ENCODE measurements around the gene KCNJ6.
A peak's percentile ranks its signal among the peaks of the same experiment; 100 is the strongest.
"Not testable (repeated sequence)": the region's sequence is repeated elsewhere in the genome, so short reads cannot be mapped to it uniquely, and the experiment has no call there.

Gene KCNJ6

DNA sequence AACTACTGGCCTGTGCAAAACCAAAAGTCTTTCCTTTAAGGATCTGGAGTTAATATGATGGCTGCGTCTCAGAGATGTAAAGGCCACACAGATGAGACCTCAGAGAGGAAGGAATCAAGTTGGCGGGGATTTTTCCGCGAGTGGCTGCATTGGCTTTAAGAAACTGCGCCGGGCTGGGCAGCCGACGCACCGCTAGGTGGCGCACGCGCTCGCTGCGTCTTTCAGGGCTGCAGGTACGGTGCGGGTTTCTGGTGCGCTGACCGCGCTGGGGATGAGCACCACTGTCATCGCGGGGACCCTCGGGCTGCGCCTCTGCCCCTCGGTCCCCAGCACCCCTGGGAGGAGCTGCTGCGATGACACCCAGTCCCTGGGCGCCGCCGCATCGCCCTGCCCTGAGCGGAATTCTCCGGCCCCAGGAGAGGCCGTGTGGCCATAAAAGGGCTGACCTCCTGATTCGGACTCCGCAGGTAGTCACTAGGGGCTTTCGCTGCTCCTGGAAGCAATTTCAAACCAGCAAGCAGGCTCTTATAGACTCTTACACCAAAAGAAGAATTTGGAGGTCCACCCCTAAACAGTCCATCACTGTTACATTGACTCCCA is 241.0 kb downstream of the KCNJ6 start:
- peak; percentile 40 to 53 for DNase-seq (ENCODE audit: low read depth in 2 of 2)

DNA sequence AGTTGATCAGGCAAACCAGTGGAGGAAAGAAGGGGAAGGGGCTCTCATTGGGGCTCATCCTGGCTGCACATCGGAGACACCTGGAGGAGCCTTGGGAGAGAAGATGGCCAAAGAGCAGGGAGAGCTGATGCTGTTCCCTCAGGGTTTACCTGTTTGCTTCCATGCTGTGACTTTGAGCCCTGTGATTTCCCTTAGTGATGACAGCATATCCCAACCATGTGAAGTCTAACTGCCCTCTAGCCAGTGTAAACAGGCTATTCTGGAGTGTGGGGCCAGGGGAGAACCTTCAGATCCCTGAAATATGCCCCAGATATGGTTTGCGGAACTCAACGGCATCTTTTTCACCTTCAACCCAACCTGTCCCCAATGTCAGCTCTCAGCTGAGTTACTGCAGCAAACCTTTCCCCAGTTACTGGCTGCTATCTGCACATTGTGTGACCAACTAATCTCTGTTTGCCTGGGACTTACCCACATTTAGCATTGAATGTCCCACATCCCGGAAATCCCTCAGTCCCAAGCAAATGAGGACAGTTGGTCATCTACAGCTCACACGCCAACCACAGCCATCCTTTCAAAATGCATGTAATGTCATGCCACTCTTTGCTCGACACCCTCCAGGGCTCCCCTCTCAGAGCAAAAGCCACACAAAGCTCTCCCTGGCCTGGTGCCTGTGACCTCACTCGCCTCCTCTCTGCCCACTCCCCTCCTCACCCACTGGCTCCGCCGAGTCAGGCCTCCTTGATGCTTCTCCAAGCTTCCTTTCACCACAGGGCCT is 242.3 kb downstream of the KCNJ6 start:
- DNase-seq (ENCODE audit: low read depth in 2 of 2), result no peak

DNA sequence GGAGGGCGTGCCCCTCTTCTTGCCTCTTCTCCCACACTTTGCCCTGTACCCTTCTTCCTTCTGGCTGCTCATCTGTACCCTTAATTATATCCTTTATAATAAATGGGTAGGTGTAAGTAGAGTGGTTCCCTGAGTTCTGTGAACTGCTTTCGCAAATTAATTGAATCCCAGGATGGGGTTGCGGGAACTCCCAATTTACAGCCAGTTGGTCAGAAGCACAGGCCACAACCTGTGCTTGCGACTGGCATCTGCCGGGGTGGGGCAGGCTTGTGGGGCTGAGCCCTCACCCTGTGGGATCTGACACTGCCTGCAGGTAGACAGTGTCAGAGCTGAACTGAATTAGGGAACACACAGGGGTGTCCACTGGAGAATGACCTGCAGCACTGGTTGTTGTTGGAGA is 244.9 kb downstream of the KCNJ6 start:
- no peak for DNase-seq (ENCODE audit: low read depth in 2 of 2)

DNA sequence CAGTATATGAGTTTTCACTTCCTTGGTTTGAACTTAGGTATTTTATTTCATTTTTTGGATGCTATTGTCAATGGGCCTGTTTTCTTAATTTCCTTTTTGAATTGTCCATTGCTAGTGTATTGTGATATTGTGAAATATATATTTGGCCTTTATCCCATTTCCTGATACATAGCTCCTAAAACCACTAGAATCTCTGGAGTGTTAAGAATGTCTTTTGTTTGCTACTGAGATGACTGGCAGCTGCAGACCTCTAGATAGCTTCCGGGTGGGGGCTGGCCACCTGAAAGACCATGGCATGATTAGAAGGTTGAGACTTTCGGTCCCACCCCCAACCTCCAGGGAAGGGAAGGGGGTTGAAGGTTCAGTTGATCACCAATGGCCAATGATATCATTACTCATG is 245.4 kb downstream of the KCNJ6 start:
- no peak for DNase-seq (ENCODE audit: low read depth in 2 of 2)

DNA sequence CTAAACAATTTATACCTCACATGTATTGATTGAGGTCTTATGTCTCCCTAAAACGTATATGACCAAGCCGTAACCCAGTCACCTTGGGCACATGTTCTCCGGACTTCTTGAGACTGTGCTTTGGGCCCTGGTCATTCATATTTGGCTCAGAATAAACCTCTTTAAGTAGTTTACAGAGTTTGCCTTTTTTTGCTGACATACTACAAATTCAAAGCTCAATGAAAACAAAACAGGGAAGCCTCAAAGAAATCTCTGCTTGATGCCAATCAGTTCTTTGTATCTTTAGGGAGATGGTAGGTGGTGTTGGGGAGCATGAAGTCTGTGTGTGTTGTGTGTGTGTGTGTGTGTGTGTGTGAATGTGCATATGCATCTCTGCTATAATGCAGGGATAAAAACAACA is 247.0 kb downstream of the KCNJ6 start:
- no peak for DNase-seq (ENCODE audit: low read depth in 2 of 2)

DNA sequence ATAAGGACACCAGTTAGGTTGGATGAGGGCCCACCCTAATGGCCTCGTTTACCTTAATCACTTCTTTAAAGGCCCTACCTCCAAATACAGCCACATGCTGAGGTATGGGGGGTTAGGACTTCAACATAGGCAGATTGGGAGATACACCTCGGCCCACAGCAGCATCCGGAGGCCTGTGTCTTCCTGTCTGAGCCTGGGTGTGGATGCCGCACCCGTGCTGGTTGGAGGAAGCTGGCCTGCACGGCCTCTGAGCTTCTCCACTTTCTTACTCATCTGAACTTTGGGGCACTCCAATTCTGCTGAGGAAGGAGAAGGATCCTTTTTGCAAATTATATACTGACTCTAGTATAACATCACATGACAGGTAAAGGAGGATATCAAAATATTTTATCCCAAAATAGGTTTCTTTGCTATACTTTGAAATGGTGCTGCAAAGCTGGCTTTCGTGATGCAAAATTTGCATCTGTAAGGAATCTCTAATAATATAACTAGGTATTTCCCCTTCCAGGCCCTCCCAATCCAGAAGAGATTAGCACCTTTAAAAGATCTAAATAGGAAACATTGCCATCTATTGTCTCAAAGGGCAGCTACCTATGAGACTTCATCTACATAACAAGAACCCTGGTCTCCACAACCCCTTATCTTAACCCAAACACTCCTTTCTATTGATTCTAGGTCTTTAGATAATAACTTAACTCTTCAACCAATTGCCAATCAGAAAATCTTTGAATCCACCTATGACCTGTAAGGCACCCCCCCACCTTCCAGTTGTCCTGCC is 247.6 kb downstream of the KCNJ6 start:
- no peak for DNase-seq (ENCODE audit: low read depth in 2 of 2)

DNA sequence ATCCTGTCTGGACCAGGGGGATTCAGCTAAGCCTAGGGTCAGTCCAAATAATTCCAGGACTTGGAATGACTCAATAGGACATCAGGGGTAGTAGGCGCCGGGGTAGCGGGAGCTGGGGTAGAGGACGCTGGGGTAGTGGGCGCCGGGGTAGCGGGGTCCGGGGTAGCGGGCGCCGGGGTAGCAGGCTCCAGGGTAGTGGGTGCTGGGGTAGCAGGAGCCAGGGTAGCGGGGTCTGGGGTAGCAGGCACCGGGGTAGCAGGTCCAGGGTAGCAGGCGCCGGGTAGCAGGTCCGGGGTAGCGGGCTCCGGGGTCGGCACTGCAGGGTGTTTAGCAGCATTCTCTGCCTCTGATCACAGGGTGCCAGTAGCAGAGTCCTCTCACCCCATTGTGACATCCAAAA is 248.9 kb downstream of the KCNJ6 start:
- DNase-seq (ENCODE audit: low read depth in 2 of 2), result no peak

DNA sequence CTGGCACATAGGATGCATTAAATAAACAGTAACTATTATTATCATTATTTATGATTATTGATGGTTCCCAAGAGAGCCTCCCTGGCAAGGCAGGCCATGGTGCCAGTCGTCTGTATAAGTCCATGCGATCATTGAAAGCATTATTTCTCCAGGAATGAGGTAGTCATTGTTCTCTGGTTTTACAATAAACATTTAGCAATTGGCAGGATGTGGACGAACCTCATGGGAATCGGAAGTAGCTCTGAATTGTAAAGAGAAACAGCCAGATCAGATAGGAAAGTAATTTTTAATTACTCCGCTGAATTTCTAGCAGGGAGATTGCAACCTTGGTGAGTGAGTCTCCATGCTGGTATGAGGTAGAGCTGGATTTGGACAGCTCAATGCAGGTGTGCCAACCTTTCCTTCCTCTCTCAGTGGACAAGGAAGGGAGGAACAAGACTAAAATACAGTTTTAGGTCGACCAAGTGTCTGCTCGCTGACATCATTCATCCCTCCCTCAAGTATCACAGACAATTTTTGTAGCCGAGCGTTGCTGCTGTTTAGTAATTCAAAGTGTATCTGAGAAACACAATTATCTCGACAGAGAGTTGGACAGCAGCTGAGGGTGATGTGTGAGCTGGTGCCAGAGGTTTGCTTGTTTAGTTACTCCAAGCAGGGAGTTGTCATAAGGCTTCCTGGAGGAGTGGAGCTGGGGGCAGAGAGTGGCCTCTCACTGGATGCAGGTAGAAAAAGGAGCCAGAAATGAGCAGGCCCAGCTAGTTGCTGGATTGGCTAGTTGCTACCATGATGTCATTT is 250.8 kb downstream of the KCNJ6 start:
- DNase-seq (ENCODE audit: low read depth in 2 of 2), result no peak

DNA sequence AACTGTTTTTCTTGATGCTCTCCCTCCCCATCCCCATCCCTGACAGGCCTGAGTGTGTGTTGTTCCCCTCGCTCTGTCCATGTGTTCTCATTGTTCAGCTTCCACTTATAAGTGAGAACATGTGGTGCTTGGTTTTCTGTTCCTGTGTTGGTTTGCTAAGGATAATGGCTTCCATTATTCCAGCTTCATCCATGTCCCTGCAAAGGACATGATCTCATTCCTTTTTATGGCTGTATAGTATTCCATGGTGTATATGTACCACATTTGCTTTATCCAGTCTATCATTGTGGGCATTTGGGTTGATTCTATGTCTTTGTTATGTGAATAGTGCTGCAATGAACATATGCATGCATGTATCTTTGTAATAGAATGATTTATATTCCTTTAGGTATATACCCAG is 254.0 kb downstream of the KCNJ6 start:
- DNase-seq (ENCODE audit: low read depth in 2 of 2), result not testable (repeated sequence)

DNA sequence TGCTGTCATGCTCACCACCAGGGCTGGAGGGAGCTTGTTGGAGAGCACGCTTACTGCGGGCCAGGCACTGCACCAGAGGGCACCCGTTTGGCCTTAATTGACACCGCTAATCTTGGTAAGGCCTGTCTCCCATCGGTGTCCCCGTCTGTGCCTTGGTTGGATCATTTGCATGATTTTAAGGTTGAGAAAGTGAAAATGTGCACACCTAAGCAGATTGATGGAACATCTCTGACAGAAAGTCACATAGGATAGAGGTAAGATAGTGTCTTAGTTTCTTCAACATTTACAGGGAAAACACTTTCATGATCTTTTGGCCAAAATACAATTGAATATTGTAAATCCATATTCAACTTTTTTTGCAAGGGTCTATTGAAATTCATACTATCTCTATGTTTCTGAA is 255.5 kb downstream of the KCNJ6 start:
- no peak for DNase-seq (ENCODE audit: low read depth in 2 of 2)

DNA sequence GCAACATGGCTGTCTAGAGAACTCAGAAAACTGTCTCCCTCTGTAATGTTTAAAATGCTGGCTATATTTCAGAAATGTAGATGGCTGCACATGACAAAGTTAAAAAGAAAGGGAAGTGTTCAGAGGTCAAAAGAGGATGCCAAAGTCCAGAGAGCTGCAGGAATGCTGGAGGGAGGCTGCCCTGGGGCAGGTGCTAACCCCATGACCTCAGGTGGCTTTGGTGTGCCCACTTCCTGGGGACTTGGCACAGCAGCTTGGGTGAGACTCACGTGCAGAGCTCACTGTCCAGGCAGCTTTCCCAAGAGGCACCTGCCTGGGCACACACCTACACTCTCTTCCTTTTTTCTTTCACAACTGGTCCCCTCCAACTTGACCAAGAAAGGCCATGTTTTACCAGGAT is 256.4 kb downstream of the KCNJ6 start:
- DNase-seq (ENCODE audit: low read depth in 2 of 2), result no peak

DNA sequence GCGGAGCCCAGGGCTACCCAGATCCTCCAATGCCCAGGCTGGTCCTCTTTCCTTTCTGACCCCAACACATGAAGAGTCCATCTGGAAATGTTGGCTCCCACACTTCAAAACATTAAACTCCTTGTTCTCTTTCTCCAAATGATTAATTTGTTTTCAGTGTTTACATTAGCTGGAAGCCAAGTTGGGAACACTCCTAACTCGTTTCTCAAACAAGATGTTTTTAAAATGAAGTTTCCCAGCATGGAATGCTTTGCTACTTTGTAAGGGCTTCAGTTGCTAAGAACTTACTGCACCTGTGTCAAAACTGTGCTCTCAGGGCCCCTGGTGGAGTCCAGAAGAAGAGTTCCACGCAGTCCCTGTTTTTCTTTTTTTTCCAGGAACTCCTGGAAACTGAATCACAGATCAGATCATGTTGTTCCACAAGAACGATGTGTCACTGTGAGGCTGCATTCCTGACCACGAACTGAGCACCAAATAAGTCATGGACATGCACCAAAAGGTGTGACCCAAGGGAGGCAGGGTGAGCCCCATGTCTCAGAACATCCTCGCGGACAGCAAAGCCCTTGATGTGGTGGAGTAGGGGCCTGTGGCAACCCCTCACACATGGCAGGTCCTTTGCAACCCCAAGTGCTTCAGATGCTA is 257.3 kb downstream of the KCNJ6 start:
- no peak for DNase-seq (ENCODE audit: low read depth in 2 of 2)

DNA sequence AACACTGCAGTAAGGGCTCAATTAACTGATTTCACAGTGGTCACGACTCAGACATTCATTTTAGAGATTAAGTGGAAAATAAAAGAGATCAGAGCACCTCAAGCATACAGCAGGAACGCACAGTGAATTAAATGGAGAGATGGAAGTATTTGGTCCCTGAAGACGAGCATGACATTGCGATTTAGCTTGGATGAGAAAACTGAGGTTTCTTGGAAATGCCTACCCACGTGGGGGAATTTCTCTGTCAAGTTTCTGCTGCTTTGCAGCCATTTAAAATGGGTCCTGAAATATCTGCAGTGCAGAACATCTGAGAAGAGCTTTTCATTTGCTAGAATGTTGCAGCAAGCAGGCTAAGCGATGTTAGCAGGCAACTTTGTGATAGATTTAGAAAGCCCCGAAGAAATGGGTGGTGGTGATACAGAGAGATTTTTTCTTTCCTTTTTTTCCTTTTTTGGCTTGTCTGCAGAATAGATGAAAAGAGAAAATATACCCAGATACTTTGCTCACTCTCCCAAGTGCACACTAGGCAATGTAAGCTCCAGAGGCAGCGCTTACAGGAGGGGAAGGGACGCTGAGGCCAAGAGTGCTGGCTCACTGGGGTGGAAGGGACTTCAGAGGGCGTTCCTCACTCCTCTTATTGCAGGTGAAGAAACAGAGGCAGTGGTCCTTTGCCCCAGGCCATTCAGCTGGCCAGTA is 258.0 kb downstream of the KCNJ6 start:
- DNase-seq (ENCODE audit: low read depth in 2 of 2), result no peak

DNA sequence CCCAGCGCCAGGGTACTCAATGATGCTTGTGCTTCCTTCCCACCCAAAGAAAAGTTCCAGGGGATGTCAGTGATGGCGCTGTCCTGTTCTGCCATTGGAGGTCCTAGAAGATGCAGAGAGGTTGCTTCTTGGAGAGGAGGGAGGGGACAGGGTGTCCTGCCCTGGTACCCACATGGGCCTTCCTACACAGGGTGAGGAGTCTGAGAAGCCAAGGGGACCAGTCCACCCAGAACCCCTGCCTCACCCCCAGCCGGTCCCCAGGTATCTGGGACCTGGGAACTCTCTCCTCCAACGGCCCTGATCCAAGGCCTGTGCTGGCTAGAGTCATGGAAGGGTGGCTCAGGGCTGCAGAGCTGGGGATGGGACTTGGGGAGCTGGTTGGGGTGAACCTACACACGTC is 259.4 kb downstream of the KCNJ6 start:
- no peak for DNase-seq (ENCODE audit: low read depth in 2 of 2)

DNA sequence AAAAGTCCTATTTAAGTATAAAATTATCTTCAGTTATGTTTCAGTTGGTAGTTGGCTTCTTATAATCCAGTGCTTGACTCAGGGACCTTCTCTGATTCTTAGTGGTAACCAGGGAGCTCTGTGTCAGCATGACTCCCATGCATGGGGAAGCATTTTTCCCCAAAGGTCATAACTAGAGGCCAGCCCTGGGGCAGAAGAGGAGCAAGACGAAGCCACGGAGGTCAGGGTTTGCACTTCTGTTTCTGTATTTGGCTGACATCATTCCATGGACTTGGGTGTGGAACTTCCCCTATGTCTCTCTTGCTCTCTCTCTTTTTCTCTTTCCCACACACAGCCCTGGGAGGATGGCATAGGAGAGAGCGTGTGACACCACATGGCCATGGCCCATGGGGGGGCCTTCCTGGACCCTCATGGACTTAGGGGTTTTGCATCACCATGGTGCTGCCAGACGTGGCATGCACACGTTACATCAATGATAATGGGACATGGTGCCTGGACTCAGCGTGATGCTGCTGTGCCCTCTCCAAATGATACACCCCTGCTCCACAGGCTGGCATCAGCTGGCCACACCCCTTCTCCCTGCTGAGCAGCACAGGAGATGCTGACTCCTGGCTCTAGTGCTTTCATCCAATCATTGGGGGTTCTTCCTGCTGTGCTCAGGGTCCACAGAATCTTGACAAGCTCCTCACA is 260.5 kb downstream of the KCNJ6 start:
- DNase-seq (ENCODE audit: low read depth in 2 of 2), result no peak

DNA sequence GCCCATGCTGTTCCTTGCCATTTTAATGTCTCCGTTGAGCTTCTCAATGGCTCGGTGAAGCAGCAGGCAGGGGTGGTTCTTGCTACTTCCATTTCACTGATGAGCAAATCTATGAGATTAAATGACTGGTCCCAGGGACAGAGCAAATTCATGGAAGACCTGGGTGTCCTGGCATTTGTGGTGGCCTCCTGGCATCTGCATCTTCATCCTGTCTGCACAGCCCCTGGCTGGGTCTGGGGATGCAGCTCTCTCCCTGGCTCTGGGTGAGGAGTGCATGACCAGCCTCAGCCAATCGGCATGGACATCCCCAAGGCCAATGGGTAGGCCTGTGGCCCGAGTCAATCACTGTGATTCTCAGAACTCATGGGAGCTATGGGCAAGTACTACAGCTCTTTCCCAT is 261.7 kb downstream of the KCNJ6 start:
- no peak for DNase-seq (ENCODE audit: low read depth in 2 of 2)

DNA sequence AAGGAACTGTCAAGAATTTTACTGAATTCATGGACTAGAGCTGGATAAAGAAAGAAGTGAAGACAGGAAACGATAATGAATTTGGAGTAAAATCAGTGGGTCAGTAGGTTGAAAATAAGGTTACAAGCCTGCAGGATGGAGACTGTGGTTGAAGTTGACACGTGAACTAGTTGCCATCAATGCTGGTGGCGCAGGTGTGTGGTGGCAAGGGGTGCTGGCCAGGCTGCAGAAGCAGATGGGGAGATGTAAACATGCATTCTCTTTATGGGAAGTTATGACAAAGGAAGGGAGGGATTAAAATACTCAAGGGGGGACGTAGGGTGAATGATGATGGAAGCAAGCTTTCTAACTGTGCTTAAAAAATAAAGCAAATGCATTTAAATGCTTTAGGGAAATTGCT is 263.1 kb downstream of the KCNJ6 start:
- no peak for DNase-seq (ENCODE audit: low read depth in 2 of 2)

DNA sequence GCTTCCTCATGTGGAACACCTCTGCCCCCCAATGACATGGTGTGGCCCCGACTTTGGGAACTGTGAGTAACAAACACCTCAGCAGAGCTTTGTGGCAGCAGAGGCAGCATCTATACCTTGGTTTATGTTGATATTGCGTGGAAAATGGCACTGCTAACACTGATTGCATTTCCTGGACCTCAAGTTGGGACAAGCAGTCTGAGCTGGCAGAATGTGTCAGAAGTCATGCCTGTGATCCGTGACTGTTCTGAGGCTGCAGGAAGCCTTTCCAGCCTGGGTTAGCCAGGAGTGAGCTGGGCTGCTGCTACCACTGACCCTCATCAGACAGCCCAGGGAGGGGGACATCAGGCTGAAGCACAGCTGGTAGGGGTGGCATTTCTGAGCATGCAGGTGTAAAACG is 268.5 kb downstream of the KCNJ6 start:
- no peak for DNase-seq (ENCODE audit: low read depth in 2 of 2)

DNA sequence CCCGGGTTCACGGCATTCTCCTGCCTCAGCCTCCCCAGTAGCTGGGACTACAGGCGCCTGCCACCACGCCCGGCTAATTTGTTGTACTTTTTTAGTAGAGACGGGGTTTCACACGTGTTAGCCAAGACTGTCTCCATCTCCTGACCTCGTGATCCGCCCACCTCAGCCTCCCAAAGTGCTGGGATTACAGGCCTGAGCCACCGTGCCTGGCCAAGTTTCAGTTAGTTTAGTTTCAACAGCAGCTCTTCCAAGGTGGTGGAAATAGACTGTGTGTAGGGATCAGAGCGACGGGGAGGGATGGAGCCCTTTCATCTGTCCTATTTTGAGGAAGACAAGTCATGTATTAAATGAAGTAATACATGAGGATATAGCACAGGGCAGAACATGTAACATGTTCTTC is 269.5 kb downstream of the KCNJ6 start:
- not testable (repeated sequence) for DNase-seq (ENCODE audit: low read depth in 2 of 2)

DNA sequence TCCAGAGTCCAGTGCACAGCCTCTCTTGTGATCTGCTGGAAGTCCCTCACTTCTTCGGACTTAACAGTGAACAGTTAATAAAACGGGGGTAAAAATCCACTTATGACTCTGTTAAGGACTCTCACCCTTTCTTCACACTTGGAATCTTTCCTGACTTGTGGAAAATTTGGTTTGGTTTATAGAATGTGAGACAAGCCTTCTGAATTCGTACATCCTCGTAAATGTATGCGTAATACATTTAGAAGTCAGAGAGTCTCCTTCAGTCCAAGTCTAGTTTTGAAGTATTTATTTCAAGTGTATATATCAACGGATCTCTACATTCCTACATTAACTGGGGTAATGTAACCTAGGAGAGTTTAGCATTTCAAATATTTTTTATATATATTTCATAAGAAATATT is 270.4 kb downstream of the KCNJ6 start:
- no peak for DNase-seq (ENCODE audit: low read depth in 2 of 2)
